GM12872 (cell line): ENCODE data around the gene SETD1B.

ENCODE experiments used
- TF ChIP-seq, protein P1 (sequence below): IDR thresholded peaks from 3 replicates; pipeline ENCODE4 v1.5.1; 2011; ENCODE audit warnings: low read depth, mild to moderate bottlenecking, low read length, moderate library complexity; ENCODE audit not compliant: insufficient read depth

Gene SETD1B

DNA sequence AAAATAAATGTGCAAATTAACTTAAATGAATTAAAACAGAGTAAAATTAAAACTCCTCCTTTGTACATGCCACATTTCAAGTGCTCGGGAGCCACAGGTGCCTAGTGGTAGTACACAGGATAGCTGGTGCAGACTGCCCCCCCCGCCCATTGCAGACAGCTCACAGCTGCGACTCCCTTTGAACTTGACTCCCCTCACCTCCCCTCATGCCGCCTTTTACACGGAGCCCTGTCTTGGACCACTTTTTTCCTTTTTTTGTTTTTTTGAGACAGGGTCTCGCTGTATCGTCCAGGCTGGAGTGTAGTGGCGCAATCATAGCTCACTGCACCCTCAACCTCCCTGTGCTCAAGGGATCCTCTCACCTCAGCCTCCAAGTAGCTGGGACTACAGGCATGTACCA is 11.5 kb downstream of the SETD1B start:
- TF ChIP-seq, protein P1, sequence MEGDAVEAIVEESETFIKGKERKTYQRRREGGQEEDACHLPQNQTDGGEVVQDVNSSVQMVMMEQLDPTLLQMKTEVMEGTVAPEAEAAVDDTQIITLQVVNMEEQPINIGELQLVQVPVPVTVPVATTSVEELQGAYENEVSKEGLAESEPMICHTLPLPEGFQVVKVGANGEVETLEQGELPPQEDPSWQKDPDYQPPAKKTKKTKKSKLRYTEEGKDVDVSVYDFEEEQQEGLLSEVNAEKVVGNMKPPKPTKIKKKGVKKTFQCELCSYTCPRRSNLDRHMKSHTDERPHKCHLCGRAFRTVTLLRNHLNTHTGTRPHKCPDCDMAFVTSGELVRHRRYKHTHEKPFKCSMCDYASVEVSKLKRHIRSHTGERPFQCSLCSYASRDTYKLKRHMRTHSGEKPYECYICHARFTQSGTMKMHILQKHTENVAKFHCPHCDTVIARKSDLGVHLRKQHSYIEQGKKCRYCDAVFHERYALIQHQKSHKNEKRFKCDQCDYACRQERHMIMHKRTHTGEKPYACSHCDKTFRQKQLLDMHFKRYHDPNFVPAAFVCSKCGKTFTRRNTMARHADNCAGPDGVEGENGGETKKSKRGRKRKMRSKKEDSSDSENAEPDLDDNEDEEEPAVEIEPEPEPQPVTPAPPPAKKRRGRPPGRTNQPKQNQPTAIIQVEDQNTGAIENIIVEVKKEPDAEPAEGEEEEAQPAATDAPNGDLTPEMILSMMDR = no peak

GRCh38 chr12:121816925-121817647 is 13.3 kb downstream of the SETD1B start:
- TF ChIP-seq, protein P1 = no peak

DNA sequence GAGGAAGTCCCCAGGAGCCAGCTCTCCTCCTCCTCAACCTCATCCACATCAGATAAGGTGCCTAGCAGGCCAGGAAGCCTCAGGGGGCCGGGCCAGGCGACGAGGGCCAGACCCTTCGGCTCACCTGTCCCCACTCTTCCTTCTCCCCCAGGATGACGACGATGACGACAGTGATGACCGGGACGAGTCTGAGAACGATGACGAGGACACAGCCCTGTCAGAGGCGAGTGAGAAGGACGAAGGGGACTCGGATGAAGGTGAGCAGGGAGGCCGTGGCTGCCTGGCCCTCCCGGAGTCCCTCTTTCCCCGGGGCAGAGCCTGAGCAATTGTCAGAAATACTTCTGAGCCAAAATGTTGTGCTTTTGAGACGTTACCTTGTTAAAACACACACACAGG is 13.8 kb downstream of the SETD1B start:
- TF ChIP-seq, protein P1 = no peak

- TF ChIP-seq, protein P1 = no peak
Observed at GRCh38 chr12:121819212-121819949, 15.6 kb downstream of the SETD1B start.

- TF ChIP-seq, protein P1 = no peak
Observed at GRCh38 chr12:121820056-121820455, 16.2 kb downstream of the SETD1B start.

- TF ChIP-seq, protein P1 = no peak
Observed at GRCh38 chr12:121822393-121823100, 18.7 kb downstream of the SETD1B start.

- TF ChIP-seq, protein P1 = no peak
Observed at GRCh38 chr12:121823101-121823726, 19.4 kb downstream of the SETD1B start.
